GM21367 (cell line): ENCODE data around the gene CLCN2.
A peak's percentile ranks its signal among the peaks of the same experiment; 100 is the strongest.

Experiments
- ATAC-seq: cut with Tn5 transposase; IDR thresholded peaks from one replicate; pipeline ENCODE4 v1.9.1; 2021; ENCODE audit not compliant: unreplicated experiment

The CLCN2 gene

DNA sequence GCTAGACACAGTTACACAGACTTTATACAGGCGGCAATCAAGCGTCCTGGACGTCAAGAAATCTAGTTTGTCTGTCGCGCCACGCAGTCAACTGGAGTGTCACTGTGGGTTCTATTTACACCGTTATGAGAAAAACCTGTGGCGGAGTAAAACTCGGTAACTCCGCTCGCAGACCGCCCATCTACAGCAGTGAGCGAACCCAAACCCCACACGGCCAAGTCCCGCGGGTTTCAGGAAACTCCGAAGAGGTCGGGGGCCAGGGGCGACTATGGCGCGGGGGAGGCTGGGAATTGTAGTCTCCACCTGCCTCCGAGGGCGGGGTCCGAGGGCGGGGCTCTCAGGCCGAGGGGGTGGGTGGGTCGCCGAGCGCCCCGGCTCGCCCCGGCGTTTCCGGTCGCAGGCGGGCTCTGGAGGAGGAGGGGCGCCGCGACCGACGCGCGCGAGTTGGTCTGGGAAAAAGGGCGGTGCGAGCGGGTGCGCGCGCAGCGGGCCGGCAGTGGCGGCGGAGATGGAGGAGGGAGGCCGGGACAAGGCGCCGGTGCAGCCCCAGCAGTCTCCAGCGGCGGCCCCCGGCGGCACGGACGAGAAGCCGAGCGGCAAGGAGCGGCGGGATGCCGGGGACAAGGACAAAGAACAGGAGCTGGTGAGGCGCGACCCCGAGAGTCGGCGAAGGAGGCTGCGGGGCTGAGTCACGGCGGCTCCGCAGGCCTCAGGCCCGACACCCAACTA, 62.5 kb downstream of the CLCN2 start, which contains the start of gene PSMD2:
Gene PSMD2, plus strand, starts transcription at position 483 of the 729 bp plus-strand sequence. Its CDS starts 26 bp downstream, at position 509.
- peak; percentile 81 for ATAC-seq

DNA sequence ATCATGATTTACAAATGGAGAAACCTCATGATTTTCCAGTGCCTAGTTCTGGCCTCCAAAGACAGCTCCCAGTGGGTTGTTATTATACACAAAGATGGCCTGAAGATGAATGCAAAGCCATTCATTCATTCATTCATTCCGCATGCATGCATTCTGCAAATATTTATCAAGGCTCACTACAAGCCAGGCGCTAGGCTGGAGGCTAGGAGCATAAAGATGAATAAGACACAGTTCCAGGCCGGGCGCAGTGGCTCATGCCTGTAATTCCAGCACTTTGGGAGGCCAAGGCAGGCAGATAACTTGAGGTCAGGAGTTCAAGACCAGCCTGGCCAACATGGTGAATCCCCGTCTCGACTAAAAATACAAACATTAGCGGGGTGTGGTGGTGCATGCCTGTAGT, 64.8 kb downstream of the CLCN2 start:
- no peak for ATAC-seq
